Aorta (tissue), 5 donors: ENCODE data around the gene PLPPR1. TPM values are rescaled to one million over a fixed set of nuclear protein-coding genes. Genes with fewer than 3 reads are reported as not detected.
"Not testable (repeated sequence)": the region's sequence is repeated elsewhere in the genome, so short reads cannot be mapped to it uniquely, and the experiment has no call there.

ENCODE experiments used
- ATAC-seq: fragments of 200-7000 bp; cut with Tn5 transposase; one replicate; pipeline ENCODE4 v1.9.1; 2022; ENCODE audit warnings: moderate library complexity; ENCODE audit not compliant: low FRiP score
- DNase-seq, 2 donors: peaks; one replicate each; pipeline ENCODE4 v3.0.0-alpha.2; 2020
- H3K27ac ChIP-seq, 2 donors: one replicate each; pipeline ENCODE4 v1.5.1; 2013; ENCODE audit warnings: low read length in 2 of 2, mild to moderate bottlenecking in 2 of 2, moderate library complexity in 2 of 2, control low read depth in 1 of 2, inconsistent platforms in 1 of 2, low read depth in 1 of 2
- H3K27me3 ChIP-seq, 2 donors: one replicate each; pipeline ENCODE4 v1.6.1; 2013; ENCODE audit warnings: control low read depth in 1 of 2, low read length in 1 of 2, mild to moderate bottlenecking in 1 of 2, moderate library complexity in 1 of 2; ENCODE audit not compliant: insufficient read depth in 2 of 2, control insufficient read depth in 1 of 2
- H3K36me3 ChIP-seq, 2 donors: one replicate each; pipeline ENCODE4 v1.6.1; 2013; ENCODE audit warnings: control low read depth in 1 of 2, low read length in 1 of 2, mild to moderate bottlenecking in 1 of 2; ENCODE audit not compliant: insufficient read depth in 2 of 2, control insufficient read depth in 1 of 2
- H3K4me1 ChIP-seq, 2 donors: one replicate each; pipeline ENCODE4 v1.6.1; 2013; ENCODE audit warnings: low read length in 2 of 2, control low read depth in 1 of 2, mild to moderate bottlenecking in 1 of 2, moderate library complexity in 1 of 2; ENCODE audit not compliant: insufficient read depth in 2 of 2, control insufficient read depth in 1 of 2
- H3K4me3 ChIP-seq, 2 donors: one replicate each; pipeline ENCODE4 v1.5.1; 2013; ENCODE audit warnings: low read length in 2 of 2, control low read depth in 1 of 2, mild to moderate bottlenecking in 1 of 2
- H3K9me3 ChIP-seq: one replicate; pipeline ENCODE4 v1.6.1; 2013; ENCODE audit warnings: mild to moderate bottlenecking, low read length; ENCODE audit not compliant: control insufficient read depth
- WGBS, 2 donors: extraction: QIAGEN DNeasy Blood & Tissue Kit; methylation state at CpG; one replicate each; pipeline ENCODE4 v1.1.7; 2013; 5-methylcytosine and 5-hydroxymethylcytosine counted together
- intact Hi-C, 2 donors: fragments of 100-400 bp; cut with DNase I; formaldehyde crosslinking; loops; one replicate each; pipeline versions ENCODE4 v1.14.2 to v1.15.0; 2022
- polyA plus RNA-seq, 2 donors: library from polyadenylated mRNA; stranded (reverse); fragments of 200-250 nt; gene quantifications; one replicate each; pipeline ENCODE4 v1.2.3, GENCODE V29; 2013
- total RNA-seq, 2 donors: library from RNA; stranded (reverse); fragmentation: NEBNext Ultra II Directional; extraction: Animal tissue kit (Norgen Biotek cat#: 25700); gene quantifications; one replicate each; pipeline ENCODE4 v1.2.1, GENCODE V29; 2021
- donor health status: healthy with polysubstance abuse.
- donor health status: Bipolar disorder and iron deficiency.
- donor health status: DM: no; HTN: no; CAD: no.
- donor health status: DM: no; HTN: no; CAD: no.
- donor health status: DM: yes; HTN: yes; CAD: no.

The PLPPR1 gene
- total and polyA plus RNA-seq, 4 donors, result not detected

DNA sequence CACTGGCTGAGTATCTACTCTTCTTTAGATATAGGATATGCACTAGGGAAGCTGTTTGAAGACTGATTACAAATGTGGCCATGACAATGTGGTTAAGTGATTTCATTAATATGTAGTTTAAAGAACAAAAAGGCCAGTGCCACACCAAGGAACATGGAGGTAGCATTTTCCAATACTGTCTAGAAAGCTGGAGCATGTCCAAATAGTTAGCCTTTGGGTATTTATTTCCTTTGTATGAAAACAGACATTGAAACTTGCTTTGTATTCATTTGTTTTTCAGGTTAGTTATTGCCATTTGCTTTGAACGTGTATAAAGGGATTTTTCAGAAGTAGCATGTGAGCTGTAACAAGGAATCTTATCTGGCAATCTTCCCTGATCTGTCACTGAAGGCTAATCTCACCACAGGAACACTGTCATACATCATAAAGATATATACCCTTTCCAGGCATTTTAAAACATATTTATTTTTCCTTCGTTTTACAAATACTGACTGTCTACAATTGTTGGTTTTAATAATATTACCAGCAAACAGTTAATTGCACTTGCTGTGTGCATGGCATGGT lies 93.4 kb downstream of the PLPPR1 start:
- Histone ChIP-seq H3K36me3 (no peaks in the 10 kb centered on the region), H3K4me3 (no peak overlapping the region), H3K9me3 (no peaks in the 10 kb centered on the region), H3K27ac (no peak overlapping the region), H3K27me3 (no peaks in the 10 kb centered on the region), H3K4me1 (no peaks in the 10 kb centered on the region)
- WGBS, 2 donors, result 7 to 17% methylated on average over 2 of the region's 2 CpGs
- intact Hi-C loops, result no loop called here
- no peak for DNase-seq
- no peak for ATAC-seq

DNA sequence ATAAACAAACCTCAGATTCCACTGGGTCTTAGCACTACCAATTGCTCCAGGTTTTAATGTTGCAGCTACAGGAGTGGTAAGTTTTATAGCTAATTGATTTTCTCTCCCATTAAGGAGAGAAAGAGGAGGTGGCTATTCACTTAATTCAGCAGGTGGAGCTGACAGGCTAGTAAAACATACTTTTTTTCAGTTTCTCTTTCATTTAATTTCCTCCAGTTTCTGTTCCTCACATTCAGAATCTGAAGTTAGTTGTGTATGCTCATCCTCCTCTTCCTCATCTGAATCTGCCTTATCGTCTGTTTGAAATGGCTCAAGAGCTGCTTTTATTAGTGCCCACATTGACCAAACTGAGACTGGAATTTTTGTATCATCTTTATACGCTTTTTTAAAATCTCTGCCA lies 98.0 kb downstream of the PLPPR1 start:
- ATAC-seq, result no peak
- Histone ChIP-seq H3K4me1 (no peaks in the 10 kb centered on the region), H3K4me3 (no peak overlapping the region), H3K27me3 (no peaks in the 10 kb centered on the region), H3K36me3 (no peaks in the 10 kb centered on the region), H3K9me3 (no peaks in the 10 kb centered on the region), H3K27ac (no peak overlapping the region)
- DNase-seq, result no peak
- WGBS, 2 donors, result 38 to 65% methylated on average over 2 of the region's 2 CpGs
- intact Hi-C loops, result no loop called here

DNA sequence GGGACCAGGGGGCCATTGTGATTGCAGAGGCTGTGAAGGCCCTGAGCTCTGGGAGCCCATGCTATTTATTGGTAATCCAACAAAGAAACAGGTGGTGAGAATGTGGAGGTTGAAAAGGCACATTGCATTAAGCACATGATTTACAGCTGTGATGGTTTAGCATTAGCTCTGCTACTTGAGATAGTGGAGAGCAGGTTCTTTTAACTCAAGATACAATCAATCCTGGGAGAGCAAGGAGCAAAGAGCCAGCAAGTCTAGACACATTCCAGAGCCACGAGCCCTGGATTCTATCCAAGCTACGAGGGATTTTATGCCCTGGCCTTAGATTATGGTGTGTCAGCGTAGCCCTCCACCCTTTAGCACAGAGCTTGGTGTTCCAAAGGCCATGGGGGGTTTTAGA lies 98.8 kb downstream of the PLPPR1 start:
- intact Hi-C loops, H3K27ac ChIP-seq, H3K4me1 ChIP-seq, H3K9me3 ChIP-seq, H3K4me3 ChIP-seq, DNase-seq, ATAC-seq, H3K27me3 ChIP-seq, H3K36me3 ChIP-seq: not testable (repeated sequence)
- WGBS, 2 donors, result 41% methylated on average over 3 of the region's 3 CpGs

DNA sequence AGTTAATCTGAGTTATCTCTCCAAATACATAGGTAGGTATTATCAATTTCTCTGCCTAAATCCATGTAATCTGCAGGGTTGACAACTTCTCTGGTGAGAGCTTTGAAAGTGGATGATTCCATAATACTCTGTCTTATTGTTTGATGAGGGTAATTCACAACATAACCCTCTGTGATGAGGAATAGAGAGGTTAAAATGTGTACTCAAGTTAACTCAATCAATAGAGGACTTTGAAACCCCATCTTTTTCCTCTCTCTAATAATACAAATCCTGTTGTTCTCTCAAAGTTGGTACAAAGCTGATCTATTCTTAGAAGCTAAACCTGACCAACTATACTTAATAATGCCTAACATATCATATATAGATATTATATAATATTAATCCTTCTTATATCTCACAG lies 100.1 kb downstream of the PLPPR1 start:
- H3K4me1 ChIP-seq, result no peaks in the 10 kb centered on the region
- ATAC-seq (no peak), DNase-seq (no peak)
- no peaks in the 10 kb centered on the region for H3K9me3 ChIP-seq
- no peaks in the 10 kb centered on the region for H3K27me3 ChIP-seq
- H3K4me3 ChIP-seq, result no peak overlapping the region
- no peak overlapping the region for H3K27ac ChIP-seq
- intact Hi-C loops, result no loop called here
- no peaks in the 10 kb centered on the region for H3K36me3 ChIP-seq

DNA sequence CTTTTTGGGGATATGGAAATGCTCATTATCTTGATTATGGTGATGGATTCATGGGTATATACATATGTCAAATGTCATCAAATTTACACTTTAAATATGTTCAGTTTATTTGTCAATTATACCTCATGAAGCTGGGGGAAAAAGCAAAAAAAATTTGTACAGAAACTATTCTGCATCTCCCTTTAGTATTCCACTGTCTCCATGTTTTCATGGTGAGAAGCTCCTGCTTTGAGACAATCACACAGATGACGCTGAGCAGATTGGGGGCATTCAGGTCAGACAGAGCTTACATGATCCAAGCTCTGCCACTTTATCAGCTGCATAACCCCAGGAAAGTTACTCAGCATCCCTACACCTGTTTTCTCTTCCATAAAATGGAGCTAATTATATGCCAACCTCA lies 101.5 kb downstream of the PLPPR1 start:
- intact Hi-C loops, result no loop called here
- Histone ChIP-seq H3K36me3 (no peaks in the 10 kb centered on the region), H3K4me1 (no peaks in the 10 kb centered on the region), H3K27me3 (no peaks in the 10 kb centered on the region), H3K4me3 (no peak overlapping the region), H3K9me3 (no peaks in the 10 kb centered on the region), H3K27ac (no peak overlapping the region)
- ATAC-seq, result no peak
- WGBS, 2 donors, result 81 to 83% methylated on average over 1 of the region's 1 CpG
- no peak for DNase-seq

DNA sequence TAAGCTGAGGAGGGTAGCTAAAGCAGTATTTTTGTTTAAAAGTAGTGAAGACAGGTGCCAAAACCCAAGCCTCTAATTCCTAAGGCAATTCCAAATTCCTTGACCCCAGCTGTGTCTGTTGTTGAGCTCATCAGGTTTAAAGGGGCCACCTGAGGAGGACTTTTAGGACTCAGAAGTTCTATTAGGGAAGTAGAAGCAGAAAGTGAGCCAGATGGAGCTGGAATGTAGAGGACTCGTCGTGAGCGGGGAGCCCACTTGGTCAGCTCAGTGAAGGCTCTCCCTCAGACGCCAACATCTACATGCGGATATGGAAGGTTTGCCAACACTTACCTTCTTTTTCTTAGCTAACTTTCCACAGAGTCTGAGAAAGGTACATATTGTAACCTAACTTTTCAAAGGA lies 102.8 kb downstream of the PLPPR1 start:
- Histone ChIP-seq H3K9me3 (no peaks in the 10 kb centered on the region), H3K27ac (no peak overlapping the region), H3K4me1 (no peaks in the 10 kb centered on the region), H3K4me3 (no peak overlapping the region), H3K36me3 (no peaks in the 10 kb centered on the region), H3K27me3 (no peaks in the 10 kb centered on the region)
- 58 to 62% methylated on average over 5 of the region's 5 CpGs for WGBS, 2 donors
- intact Hi-C loops, result no loop called here
- ATAC-seq (no peak), DNase-seq (no peak)

DNA sequence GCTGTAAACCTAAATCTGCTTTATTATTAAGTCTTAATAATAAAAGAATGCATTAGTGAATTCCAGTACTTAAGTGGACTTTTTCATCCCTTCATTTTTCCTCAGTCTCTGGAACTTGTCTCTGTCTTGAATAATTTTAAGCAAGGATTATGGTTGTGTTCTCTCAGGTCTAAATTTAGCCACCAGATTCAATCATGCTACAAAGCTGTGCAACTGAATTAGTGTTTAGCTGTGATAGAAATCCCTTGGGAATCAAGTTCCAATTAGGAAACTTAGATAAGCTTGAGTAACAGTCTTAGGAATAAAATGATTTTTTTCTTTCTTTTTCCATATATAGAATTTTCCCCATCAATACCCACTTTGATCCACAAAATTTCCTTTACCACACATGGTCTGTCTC lies 104.3 kb downstream of the PLPPR1 start:
- Histone ChIP-seq H3K4me1 (no peaks in the 10 kb centered on the region), H3K36me3 (no peaks in the 10 kb centered on the region), H3K27ac (no peak overlapping the region), H3K27me3 (no peaks in the 10 kb centered on the region), H3K4me3 (no peak overlapping the region), H3K9me3 (no peaks in the 10 kb centered on the region)
- intact Hi-C loops, result no loop called here
- no peak for ATAC-seq
- no peak for DNase-seq

DNA sequence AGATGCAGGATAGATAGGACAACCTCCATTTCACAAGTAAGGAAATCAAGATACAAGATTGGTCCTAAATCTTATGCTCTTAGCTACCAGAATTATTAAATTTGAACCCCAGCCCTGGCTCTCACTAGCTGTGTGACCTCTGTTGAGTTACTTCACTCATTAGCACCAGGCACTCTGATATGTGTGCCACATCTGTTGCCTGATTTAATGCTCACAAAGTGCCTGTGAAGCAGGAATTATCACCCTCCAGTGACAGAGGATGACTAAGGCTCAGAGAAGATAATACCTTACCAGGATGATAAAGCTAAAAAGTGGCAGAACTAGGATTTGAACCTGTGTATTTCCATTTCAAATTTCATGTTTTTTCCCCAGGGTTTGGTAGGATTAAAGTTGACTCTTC lies 110.0 kb downstream of the PLPPR1 start:
- no peak overlapping the region for H3K4me3 ChIP-seq
- H3K4me1 ChIP-seq, result no peaks in the 10 kb centered on the region
- intact Hi-C loops, result no loop called here
- DNase-seq (no peak), ATAC-seq (no peak)
- no peak overlapping the region for H3K27ac ChIP-seq
- no peaks in the 10 kb centered on the region for H3K36me3 ChIP-seq
- H3K27me3 ChIP-seq, result no peaks in the 10 kb centered on the region
- no peaks in the 10 kb centered on the region for H3K9me3 ChIP-seq

DNA sequence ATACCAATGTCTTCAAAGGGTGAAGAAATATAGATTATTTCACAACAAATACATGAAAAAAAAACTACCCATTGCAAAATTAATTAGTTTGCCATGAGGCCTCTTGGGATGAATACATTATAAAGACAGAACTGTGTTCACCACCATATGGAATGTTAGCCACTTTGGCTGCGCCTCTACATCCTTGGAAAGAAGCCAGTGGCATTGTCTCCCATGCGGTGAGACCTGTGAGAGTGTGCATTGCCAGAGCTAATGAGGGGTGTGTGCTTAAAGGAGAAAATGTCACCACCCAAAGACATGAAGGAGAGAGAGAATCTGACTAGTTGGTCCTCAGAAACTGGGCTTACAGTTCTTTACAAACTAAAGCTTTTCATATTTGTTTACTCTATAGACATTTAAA lies 110.6 kb downstream of the PLPPR1 start:
- H3K27me3 ChIP-seq, result no peaks in the 10 kb centered on the region
- no peaks in the 10 kb centered on the region for H3K36me3 ChIP-seq
- no peak for DNase-seq
- H3K9me3 ChIP-seq, result no peaks in the 10 kb centered on the region
- no peak overlapping the region for H3K4me3 ChIP-seq
- no peak overlapping the region for H3K27ac ChIP-seq
- intact Hi-C loops, result no loop called here
- no peak for ATAC-seq
- H3K4me1 ChIP-seq, result no peaks in the 10 kb centered on the region
- 64 to 75% methylated on average over 2 of the region's 2 CpGs for WGBS, 2 donors
